PC-3 (cell line): ENCODE data around the gene DIP2C. TPM values are rescaled to one million over a fixed set of nuclear protein-coding genes. Genes with fewer than 3 reads are reported as not detected.

Experiments used
- ATAC-seq: fragments of 200-7000 bp; cut with Tn5 transposase; 2 replicates; pipeline ENCODE4 v1.9.1; 2020; ENCODE audit warnings: mild to moderate bottlenecking, moderate library complexity
- BruUV-seq: library from RNA; stranded (reverse); fragments of 400-500 nt; replicated peaks from 2 replicates; lab custom pipeline; 2021; lab: Mats Ljungman, UMichigan
- CTCF ChIA-PET: fragments of 300-600 bp; sonication (Branson Sonifier 250); formaldehyde crosslinking; loops from one replicate; lab custom pipeline; 2022; ENCODE audit warnings: antibody characterized with exemption; lab: Charles Lee
- POLR2A ChIA-PET: fragments of 300-600 bp; sonication (Branson Sonifier 250); formaldehyde crosslinking; loops from one replicate; lab custom pipeline; 2022; ENCODE audit warnings: antibody characterized with exemption; ENCODE audit not compliant: unreplicated experiment; lab: Charles Lee
- DNase-seq: peaks from one replicate; pipeline ENCODE4 v3.0.0-alpha.2; 2015
- H2AFZ ChIP-seq: fragments of 300-600 bp; sonication (generic); 2 replicates; pipeline ENCODE4 v1.6.0; 2016; ENCODE audit warnings: antibody characterized with exemption, low read length
- H3F3A ChIP-seq: fragments of 300-600 bp; sonication (generic); one replicate; pipeline ENCODE4 v1.6.0; 2017; ENCODE audit warnings: antibody characterized with exemption, low read length, control low read depth, mild to moderate bottlenecking; ENCODE audit not compliant: unreplicated experiment
- H3K27ac ChIP-seq: fragments of 300-600 bp; sonication (generic); 2 replicates; pipeline ENCODE4 v1.5.1; 2016; ENCODE audit warnings: mild to moderate bottlenecking, low read length
- H3K27me3 ChIP-seq: fragments of 300-600 bp; sonication (generic); 2 replicates; pipeline ENCODE4 v1.6.1; 2016; ENCODE audit warnings: low read length, mixed read lengths
- H3K36me3 ChIP-seq: fragments of 300-600 bp; sonication (generic); 2 replicates; pipeline ENCODE4 v1.6.1; 2016; ENCODE audit warnings: low read depth, mixed run types, low read length, mixed read lengths
- H3K4me1 ChIP-seq: fragments of 300-600 bp; sonication (generic); 2 replicates; pipeline ENCODE4 v1.5.1; 2016; ENCODE audit warnings: low read length; ENCODE audit not compliant: insufficient read depth
- H3K4me2 ChIP-seq: fragments of 300-600 bp; sonication (generic); 2 replicates; pipeline ENCODE4 v1.6.0; 2016; ENCODE audit warnings: low read length
- H3K4me3 ChIP-seq: fragments of 300-600 bp; sonication (generic); 2 replicates; pipeline ENCODE4 v1.5.1; 2016; ENCODE audit warnings: mild to moderate bottlenecking, low read length, mixed read lengths
- H3K79me2 ChIP-seq: fragments of 300-600 bp; sonication (generic); 2 replicates; pipeline ENCODE4 v1.6.1; 2017; ENCODE audit warnings: low read length, mixed read lengths
- H3K9ac ChIP-seq: fragments of 300-600 bp; sonication (generic); 2 replicates; pipeline ENCODE4 v1.6.0; 2016; ENCODE audit warnings: mild to moderate bottlenecking, low read length
- H3K9me2 ChIP-seq: fragments of 300-600 bp; sonication (generic); replicated peaks from 2 replicates; pipeline ENCODE4 v1.6.1; 2016; ENCODE audit warnings: mixed run types, low read length, mixed read lengths
- H3K9me3 ChIP-seq: fragments of 300-600 bp; sonication (generic); 2 replicates; pipeline ENCODE4 v1.6.1; 2016; ENCODE audit warnings: low read length, mixed read lengths
- H4K20me1 ChIP-seq: fragments of 300-600 bp; sonication (generic); 2 replicates; pipeline ENCODE4 v1.6.1; 2016; ENCODE audit warnings: low read length, mixed read lengths
- EZH2 ChIP-seq: fragments of 300-600 bp; sonication (generic); IDR thresholded peaks from one replicate; pipeline ENCODE4 v1.6.1; 2017; ENCODE audit warnings: antibody characterized with exemption, mild to moderate bottlenecking, low read length; ENCODE audit not compliant: unreplicated experiment
- EZH2phosphoT487 ChIP-seq: fragments of 300-600 bp; sonication (generic); IDR thresholded peaks from 2 replicates; pipeline ENCODE4 v1.6.1; 2018; ENCODE audit warnings: mild to moderate bottlenecking, antibody characterized with exemption, low read length, borderline replicate concordance
- intact Hi-C: fragments of 100-400 bp; cut with micrococcal nuclease; formaldehyde crosslinking; loops from 2 replicates; pipeline ENCODE4 v1.9.0; 2023
- total RNA-seq: library from RNA; depleted of rRNA; stranded (reverse); fragments of >200 nt; gene quantifications from 2 replicates; pipeline ENCODE4 v1.2.3, GENCODE V29; 2014
- TF ChIP-seq, protein P1 (sequence below): fragments of 300-600 bp; sonication (generic); conservative IDR thresholded peaks from 2 replicates; pipeline ENCODE4 v1.5.1; 2017; ENCODE audit warnings: antibody characterized with exemption, low read depth, mild to moderate bottlenecking, low read length

DIP2C gene
- total RNA-seq, 1 experiment from 2014 or later, result 3.1 TPM

DNA sequence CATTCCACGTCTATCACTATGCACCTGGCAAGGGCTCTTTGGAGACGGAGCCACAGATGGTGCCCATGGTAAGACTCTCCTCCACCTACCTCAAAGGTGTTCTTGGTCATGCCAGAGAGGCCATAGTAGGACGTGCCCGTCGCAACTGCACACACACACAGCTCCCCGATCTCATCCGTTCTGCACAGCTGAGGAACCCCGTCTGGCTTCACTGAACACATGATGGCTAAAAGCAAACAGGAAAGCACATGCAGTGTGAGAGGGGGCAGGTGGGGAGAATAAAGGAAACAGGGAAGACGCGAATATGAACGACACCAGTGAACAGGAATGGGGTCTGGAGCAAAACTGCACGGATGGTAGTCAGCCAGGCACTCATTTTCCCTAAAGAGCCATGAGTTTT is 323.3 kb downstream of the DIP2C start:
- Histone ChIP-seq H3K9me2 (no peaks in the 10 kb centered on the region), H3K4me1 (peaks cover 8% of the 10 kb centered on the region; the same call in 1 of the 2 replicates), H3K27ac (no peak overlapping the region), H3K4me3 (no peak overlapping the region), H3F3A (no peaks in the 10 kb centered on the region), H3K4me2 (no peak overlapping the region), H4K20me1 (no peaks in the 10 kb centered on the region), H3K79me2 (no peaks in the 10 kb centered on the region), H3K9me3 (no peaks in the 10 kb centered on the region), H2AFZ (no peak overlapping the region), H3K27me3 (no peaks in the 10 kb centered on the region), H3K36me3 (no peaks in the 10 kb centered on the region), H3K9ac (no peak overlapping the region)
- no TSS peak for BruUV-seq
- ATAC-seq (no peak), DNase-seq (no peak)
- TF ChIP-seq, protein P1, sequence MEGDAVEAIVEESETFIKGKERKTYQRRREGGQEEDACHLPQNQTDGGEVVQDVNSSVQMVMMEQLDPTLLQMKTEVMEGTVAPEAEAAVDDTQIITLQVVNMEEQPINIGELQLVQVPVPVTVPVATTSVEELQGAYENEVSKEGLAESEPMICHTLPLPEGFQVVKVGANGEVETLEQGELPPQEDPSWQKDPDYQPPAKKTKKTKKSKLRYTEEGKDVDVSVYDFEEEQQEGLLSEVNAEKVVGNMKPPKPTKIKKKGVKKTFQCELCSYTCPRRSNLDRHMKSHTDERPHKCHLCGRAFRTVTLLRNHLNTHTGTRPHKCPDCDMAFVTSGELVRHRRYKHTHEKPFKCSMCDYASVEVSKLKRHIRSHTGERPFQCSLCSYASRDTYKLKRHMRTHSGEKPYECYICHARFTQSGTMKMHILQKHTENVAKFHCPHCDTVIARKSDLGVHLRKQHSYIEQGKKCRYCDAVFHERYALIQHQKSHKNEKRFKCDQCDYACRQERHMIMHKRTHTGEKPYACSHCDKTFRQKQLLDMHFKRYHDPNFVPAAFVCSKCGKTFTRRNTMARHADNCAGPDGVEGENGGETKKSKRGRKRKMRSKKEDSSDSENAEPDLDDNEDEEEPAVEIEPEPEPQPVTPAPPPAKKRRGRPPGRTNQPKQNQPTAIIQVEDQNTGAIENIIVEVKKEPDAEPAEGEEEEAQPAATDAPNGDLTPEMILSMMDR, result no peak
- TF ChIP-seq EZH2 (no peak), EZH2phosphoT487 (no peak)
- intact Hi-C loops, result no loop called here
- CTCF ChIA-PET, result no interaction called here
- POLR2A ChIA-PET, result no interaction called here

DNA sequence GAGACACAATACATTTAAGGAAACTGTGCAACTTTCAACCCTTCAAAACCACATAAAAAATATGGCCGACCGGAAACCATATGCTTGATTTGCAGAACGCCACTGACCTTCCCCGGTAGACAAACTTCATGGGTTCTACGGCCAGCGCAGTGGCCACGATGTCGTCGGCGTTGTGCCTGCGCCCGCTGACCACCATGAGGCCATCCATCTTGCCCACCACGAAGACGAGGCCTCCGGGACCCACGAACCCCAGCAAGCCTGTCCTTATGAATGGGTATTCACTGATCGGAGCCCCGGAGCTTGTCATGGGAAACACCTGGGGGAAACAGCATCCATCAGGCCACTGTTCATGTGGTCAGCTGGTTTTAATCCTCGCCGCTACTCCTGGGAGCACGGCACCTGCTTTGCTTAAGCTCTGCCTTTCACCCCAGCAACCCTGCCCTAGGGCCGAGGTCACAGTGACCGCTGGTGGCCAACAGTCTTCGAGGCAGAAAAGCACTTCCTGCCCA is 325.1 kb downstream of the DIP2C start:
- BruUV-seq, result no TSS peak

GRCh38 chr10:363152-363551 is 326.3 kb downstream of the DIP2C start:
- ATAC-seq (no peak), DNase-seq (no peak)
- H3K27ac ChIP-seq, result no peak overlapping the region
- CTCF ChIA-PET, result no interaction called here
- H4K20me1 ChIP-seq, result no peaks in the 10 kb centered on the region
- no peaks in the 10 kb centered on the region for H3K4me1 ChIP-seq
- TF ChIP-seq, protein P1, result no peak
- TF ChIP-seq EZH2 (no peak), EZH2phosphoT487 (no peak)
- no TSS peak for BruUV-seq
- no peaks in the 10 kb centered on the region for H3K79me2 ChIP-seq
- no peaks in the 10 kb centered on the region for H3K36me3 ChIP-seq
- H3K9ac ChIP-seq, result no peak overlapping the region
- intact Hi-C loops, result no loop called here
- no peak overlapping the region for H3K4me3 ChIP-seq
- POLR2A ChIA-PET, result no interaction called here
- no peaks in the 10 kb centered on the region for H3K9me2 ChIP-seq
- no peak overlapping the region for H3K4me2 ChIP-seq
- no peaks in the 10 kb centered on the region for H3F3A ChIP-seq
- no peaks in the 10 kb centered on the region for H3K9me3 ChIP-seq
- no peaks in the 10 kb centered on the region for H3K27me3 ChIP-seq
- H2AFZ ChIP-seq, result no peak overlapping the region

More for the DNA sequence above, 325.1 kb downstream of the DIP2C start:
- Histone ChIP-seq H3K36me3 (no peaks in the 10 kb centered on the region), H3K9me3 (no peaks in the 10 kb centered on the region), H3K27me3 (no peaks in the 10 kb centered on the region), H3K9me2 (no peaks in the 10 kb centered on the region), H2AFZ (no peak overlapping the region), H3K4me1 (no peaks in the 10 kb centered on the region), H3K27ac (no peak overlapping the region), H3K4me3 (no peak overlapping the region), H3K79me2 (no peaks in the 10 kb centered on the region), H4K20me1 (no peaks in the 10 kb centered on the region), H3F3A (no peaks in the 10 kb centered on the region), H3K4me2 (no peak overlapping the region), H3K9ac (no peak overlapping the region)
- ChIA-PET POLR2A (no interaction called here), CTCF (interaction anchor here (0.5 kb wide), 1 partner anchor 134 kb away, joined by 3 read pairs; no protein-coding TSS in a partner anchor)
- DNase-seq, result no peak
- TF ChIP-seq EZH2phosphoT487, result no peak
- TF ChIP-seq, protein P1, result no peak
- no peak for TF ChIP-seq EZH2
- intact Hi-C loops, result no loop called here
- no peak for ATAC-seq
